Measurements from ENCODE around the gene SMYD2. TPM values are rescaled to one million over a fixed set of nuclear protein-coding genes. Genes with fewer than 3 reads are reported as not detected.

The SMYD2 gene
- polyA plus RNA-seq, 2 of the 4 experiments (the other 2 are of a cell fraction), result 32.3 to 54.9 TPM

- Histone ChIP-seq H3K4me1 (peaks cover 8% of the 10 kb centered on the region; the same call in 2 of the 3 replicates), H3K9me3 (no peaks in the 10 kb centered on the region), H3K4me2 (no peak overlapping the region), H3K27ac (no peak overlapping the region), H3K4me3 (no peak overlapping the region)
- CTCF ChIA-PET, result interaction anchor here (0.8 to 5.1 kb wide), 4 partner anchors 16 to 51 kb away, joined by 3 to 29 read pairs (median 11); no protein-coding TSS in a partner anchor
- 82% methylated on average over 10 of the region's 10 CpGs for WGBS (ENCODE audit: missing lambda C conversion rate)
- no peak for ATAC-seq
- no peak for DNase-seq (ENCODE audit: low read depth in 1 of 2, low spot score in 1 of 2)
- no peak for FAIRE-seq
- POLR2A ChIA-PET, result no interaction called here
- no peak for TF ChIP-seq RCOR1 (IDR thresholded peaks at IDR 0.05; ENCODE audit: low read depth, low read length)
Measured at GRCh38 chr1:214312530-214313051, 31.6 kb downstream of the SMYD2 start.

- Histone ChIP-seq H3K9me3 (no peaks in the 10 kb centered on the region), H3K4me1 (peaks cover 8% of the 10 kb centered on the region; the same call in 2 of the 3 replicates), H3K4me3 (no peak overlapping the region), H3K27ac (no peak overlapping the region), H3K4me2 (no peak overlapping the region)
- DNase-seq (ENCODE audit: low read depth in 1 of 2, low spot score in 1 of 2), result no peak
- ChIA-PET CTCF (interaction anchor here (0.6 to 5.1 kb wide), 9 partner anchors 11 to 288 kb away, joined by 3 to 29 read pairs (median 4); partner anchors contain the start of gene CENPF), POLR2A (no interaction called here)
- 83% methylated on average over 5 of the region's 5 CpGs for WGBS (ENCODE audit: missing lambda C conversion rate)
- no peak for FAIRE-seq
- ATAC-seq, result no peak
- TF ChIP-seq HOXB5 (CRISPR knock-in tag; IDR thresholded peaks at IDR 0.05), result no peak
- TF ChIP-seq KDM1A (IDR thresholded peaks at IDR 0.05; ENCODE audit: low read depth), result no peak
- no peak for TF ChIP-seq EHMT2 (IDR thresholded peaks at IDR 0.05; ENCODE audit: low read depth)
- TF ChIP-seq HOXA7 (CRISPR knock-in tag; IDR thresholded peaks at IDR 0.05), result no peak
- no peak for TF ChIP-seq CTCF (IDR thresholded peaks at IDR 0.05)
- TF ChIP-seq JUNB (IDR thresholded peaks at IDR 0.05), result no peak
- no peak for TF ChIP-seq PBX3 (IDR thresholded peaks at IDR 0.05)
- no peak for TF ChIP-seq USF2 (IDR thresholded peaks at IDR 0.05)
- no peak for TF ChIP-seq TP53 (CRISPR knock-in tag; IDR thresholded peaks at IDR 0.05)
- TF ChIP-seq RNF2 (IDR thresholded peaks at IDR 0.05; ENCODE audit: borderline replicate concordance, low read depth), result no peak
- no peak for TF ChIP-seq MYC (IDR thresholded peaks at IDR 0.05; ENCODE audit: borderline replicate concordance, low read length)
- no peak for TF ChIP-seq FOSB (CRISPR knock-in tag; IDR thresholded peaks at IDR 0.05)
Measured at GRCh38 chr1:214314178-214314843, 33.4 kb downstream of the SMYD2 start.

GRCh38 chr1:214316593-214316992 is 35.6 kb downstream of the SMYD2 start:
- Histone ChIP-seq H3K4me1 (peaks cover 8% of the 10 kb centered on the region; the same call in 2 of the 3 replicates), H3K9me3 (no peaks in the 10 kb centered on the region), H3K4me2 (no peak overlapping the region), H3K4me3 (no peak overlapping the region), H3K27ac (no peak overlapping the region)
- ChIA-PET POLR2A (no interaction called here), CTCF (interaction anchor here (0.6 to 7.4 kb wide), 6 partner anchors 14 to 619 kb away, joined by 3 to 98 read pairs (median 11); no protein-coding TSS in a partner anchor)
- FAIRE-seq (no peak), DNase-seq (ENCODE audit: low read depth in 1 of 2, low spot score in 1 of 2) (no peak), ATAC-seq (no peak)
- WGBS (ENCODE audit: missing lambda C conversion rate), result 80% methylated on average over 5 of the region's 5 CpGs
- TF ChIP-seq PBX3 (IDR thresholded peaks at IDR 0.05) (no peak), SMC3 (IDR thresholded peaks at IDR 0.05) (no peak)

All from A549 (cell line).